ENCODE results near the gene DIP2B.

The DIP2B gene, protein sequence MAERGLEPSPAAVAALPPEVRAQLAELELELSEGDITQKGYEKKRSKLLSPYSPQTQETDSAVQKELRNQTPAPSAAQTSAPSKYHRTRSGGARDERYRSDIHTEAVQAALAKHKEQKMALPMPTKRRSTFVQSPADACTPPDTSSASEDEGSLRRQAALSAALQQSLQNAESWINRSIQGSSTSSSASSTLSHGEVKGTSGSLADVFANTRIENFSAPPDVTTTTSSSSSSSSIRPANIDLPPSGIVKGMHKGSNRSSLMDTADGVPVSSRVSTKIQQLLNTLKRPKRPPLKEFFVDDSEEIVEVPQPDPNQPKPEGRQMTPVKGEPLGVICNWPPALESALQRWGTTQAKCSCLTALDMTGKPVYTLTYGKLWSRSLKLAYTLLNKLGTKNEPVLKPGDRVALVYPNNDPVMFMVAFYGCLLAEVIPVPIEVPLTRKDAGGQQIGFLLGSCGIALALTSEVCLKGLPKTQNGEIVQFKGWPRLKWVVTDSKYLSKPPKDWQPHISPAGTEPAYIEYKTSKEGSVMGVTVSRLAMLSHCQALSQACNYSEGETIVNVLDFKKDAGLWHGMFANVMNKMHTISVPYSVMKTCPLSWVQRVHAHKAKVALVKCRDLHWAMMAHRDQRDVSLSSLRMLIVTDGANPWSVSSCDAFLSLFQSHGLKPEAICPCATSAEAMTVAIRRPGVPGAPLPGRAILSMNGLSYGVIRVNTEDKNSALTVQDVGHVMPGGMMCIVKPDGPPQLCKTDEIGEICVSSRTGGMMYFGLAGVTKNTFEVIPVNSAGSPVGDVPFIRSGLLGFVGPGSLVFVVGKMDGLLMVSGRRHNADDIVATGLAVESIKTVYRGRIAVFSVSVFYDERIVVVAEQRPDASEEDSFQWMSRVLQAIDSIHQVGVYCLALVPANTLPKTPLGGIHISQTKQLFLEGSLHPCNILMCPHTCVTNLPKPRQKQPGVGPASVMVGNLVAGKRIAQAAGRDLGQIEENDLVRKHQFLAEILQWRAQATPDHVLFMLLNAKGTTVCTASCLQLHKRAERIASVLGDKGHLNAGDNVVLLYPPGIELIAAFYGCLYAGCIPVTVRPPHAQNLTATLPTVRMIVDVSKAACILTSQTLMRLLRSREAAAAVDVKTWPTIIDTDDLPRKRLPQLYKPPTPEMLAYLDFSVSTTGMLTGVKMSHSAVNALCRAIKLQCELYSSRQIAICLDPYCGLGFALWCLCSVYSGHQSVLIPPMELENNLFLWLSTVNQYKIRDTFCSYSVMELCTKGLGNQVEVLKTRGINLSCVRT (N-terminal part only)

DNA sequence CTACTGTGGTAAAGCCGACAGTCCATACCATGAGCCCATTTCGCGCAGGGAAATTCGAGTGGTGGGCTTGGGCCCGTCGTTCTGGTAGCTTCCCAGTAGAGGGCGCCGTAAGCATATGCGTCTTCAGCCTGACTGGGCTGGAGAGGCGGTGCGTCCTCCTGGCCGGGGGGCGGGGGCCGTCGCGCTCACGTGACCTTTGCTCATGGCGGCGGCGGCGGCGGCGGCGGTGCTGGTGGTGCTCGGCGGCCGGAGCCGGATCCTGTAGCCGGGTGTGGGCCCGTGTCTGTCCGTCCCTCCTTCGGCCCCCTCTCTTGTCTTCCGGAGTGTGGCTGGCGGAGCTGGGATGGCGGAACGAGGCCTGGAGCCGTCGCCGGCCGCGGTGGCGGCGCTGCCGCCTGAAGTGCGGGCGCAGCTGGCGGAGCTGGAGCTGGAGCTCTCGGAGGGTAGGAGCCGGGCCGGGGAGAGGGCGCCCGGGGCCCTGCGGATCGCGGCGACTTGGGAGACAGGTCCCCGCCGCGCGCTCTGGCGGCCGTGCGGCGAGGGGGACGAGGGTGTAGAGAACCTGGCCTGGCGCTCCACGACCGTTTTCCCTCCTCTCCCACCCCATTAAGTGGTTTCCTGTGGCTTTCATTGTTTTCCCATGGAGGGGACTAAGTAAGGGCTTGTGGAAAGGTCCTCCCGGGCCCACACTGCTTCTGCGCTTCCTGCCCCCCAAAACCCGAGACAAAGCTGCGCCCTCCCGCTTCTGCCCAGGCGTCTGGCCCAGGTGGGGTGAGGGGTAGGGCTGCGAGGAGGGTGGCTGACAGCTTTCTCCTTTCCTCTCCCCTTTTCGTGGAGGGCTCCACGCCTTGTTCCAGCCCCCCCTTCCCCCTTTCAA is at the start of gene DIP2B:
DIP2B (plus strand) TSS at position 188 of the 877 bp plus-strand sequence; CDS start at position 344, 156 bp downstream.
- ChIA-PET POLR2A (interaction anchor here (1.0 kb wide), 1 partner anchor 259 kb away, joined by 3 read pairs; the partner anchor contains the start of gene ATF1), CTCF (interaction anchor here (0.5 to 1.6 kb wide), 8 partner anchors 13 to 435 kb away, joined by 3 to 10 read pairs (median 3); no protein-coding TSS in a partner anchor)
- peak; percentile 91 for DNase-seq (ENCODE audit: extremely low spot score)
- TF ChIP-seq FOXM1 (IDR thresholded peaks at IDR 0.05; ENCODE audit: borderline replicate concordance) = no peak; the same call in 1 of the 2 replicates
- no peak for TF ChIP-seq ZNF384 (IDR thresholded peaks at IDR 0.05)
- no peak; the same call in 1 of the 2 replicates for TF ChIP-seq LEF1 (IDR thresholded peaks at IDR 0.05; ENCODE audit: borderline replicate concordance)
- TF ChIP-seq HDGF (IDR thresholded peaks at IDR 0.05; ENCODE audit: borderline replicate concordance) = no peak
- no peak for TF ChIP-seq ARNT (IDR thresholded peaks at IDR 0.05)
- no peak for TF ChIP-seq CTBP1 (IDR thresholded peaks at IDR 0.05; ENCODE audit: borderline replicate concordance)

DNA sequence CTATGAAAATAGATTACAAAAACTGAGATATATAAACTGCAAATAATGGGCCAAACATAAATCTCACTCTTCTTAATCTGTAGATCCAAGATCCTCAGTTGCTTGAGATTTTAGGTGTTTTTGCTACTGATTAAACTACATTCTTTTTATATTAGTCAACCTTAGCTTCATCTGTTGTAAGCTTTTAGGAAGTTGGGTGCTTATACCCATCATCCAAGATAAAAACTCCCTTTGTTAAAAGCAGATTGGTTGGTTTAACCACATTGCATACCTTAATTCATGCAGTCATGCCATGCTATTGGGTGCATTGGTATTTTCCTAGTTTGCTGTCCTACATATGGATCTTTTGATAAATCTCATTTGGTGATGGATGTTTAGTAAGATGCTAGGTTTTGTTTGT is 46.2 kb upstream of the DIP2B start:
- DNase-seq (ENCODE audit: extremely low spot score) = no peak
- ChIA-PET CTCF (no interaction called here), POLR2A (no interaction called here)
- TF ChIP-seq BHLHE40 (IDR thresholded peaks at IDR 0.05; ENCODE audit: borderline replicate concordance) (no peak), LEF1 (IDR thresholded peaks at IDR 0.05; ENCODE audit: borderline replicate concordance) (no peak)

DNA sequence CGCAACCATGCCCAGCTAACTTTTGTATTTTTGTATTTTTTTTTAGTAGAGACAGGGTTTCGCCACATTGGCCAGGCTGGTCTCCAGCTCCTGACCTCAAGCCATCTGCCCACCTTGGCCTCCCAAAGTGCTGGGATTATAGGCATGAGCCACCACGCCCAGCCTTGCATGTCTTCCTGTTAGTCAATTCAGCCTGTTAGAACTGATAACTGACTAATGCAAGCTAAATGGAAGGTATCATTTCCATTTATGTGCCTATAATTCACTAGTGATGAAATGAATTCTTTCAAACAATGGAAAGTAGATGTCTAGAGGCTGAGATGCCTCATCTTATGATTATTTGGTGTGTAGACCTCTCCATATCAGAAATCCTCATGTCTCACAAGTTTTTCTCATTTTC is 37.3 kb upstream of the DIP2B start:
- TF ChIP-seq CTBP1 (IDR thresholded peaks at IDR 0.05; ENCODE audit: borderline replicate concordance) (no peak), ELF4 (IDR thresholded peaks at IDR 0.05) (no peak), L3MBTL2 (conservative IDR thresholded peaks at IDR 0.05) (no peak), ZNF384 (IDR thresholded peaks at IDR 0.05) (no peak), FOXM1 (IDR thresholded peaks at IDR 0.05; ENCODE audit: borderline replicate concordance) (no peak), ARNT (IDR thresholded peaks at IDR 0.05) (no peak), NFRKB (IDR thresholded peaks at IDR 0.05) (no peak), BHLHE40 (IDR thresholded peaks at IDR 0.05; ENCODE audit: borderline replicate concordance) (no peak), SUZ12 (IDR thresholded peaks at IDR 0.05) (no peak), HDGF (IDR thresholded peaks at IDR 0.05; ENCODE audit: borderline replicate concordance) (no peak), FOXA1 (IDR thresholded peaks at IDR 0.05) (no peak), SP1 (IDR thresholded peaks at IDR 0.05) (no peak), FOXK2 (IDR thresholded peaks at IDR 0.05) (no peak), LEF1 (IDR thresholded peaks at IDR 0.05; ENCODE audit: borderline replicate concordance) (no peak), TARDBP (IDR thresholded peaks at IDR 0.05) (no peak)
- TF ChIP-seq, protein P1, sequence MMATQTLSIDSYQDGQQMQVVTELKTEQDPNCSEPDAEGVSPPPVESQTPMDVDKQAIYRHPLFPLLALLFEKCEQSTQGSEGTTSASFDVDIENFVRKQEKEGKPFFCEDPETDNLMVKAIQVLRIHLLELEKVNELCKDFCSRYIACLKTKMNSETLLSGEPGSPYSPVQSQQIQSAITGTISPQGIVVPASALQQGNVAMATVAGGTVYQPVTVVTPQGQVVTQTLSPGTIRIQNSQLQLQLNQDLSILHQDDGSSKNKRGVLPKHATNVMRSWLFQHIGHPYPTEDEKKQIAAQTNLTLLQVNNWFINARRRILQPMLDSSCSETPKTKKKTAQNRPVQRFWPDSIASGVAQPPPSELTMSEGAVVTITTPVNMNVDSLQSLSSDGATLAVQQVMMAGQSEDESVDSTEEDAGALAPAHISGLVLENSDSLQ (IDR thresholded peaks at IDR 0.05) = no peak
- CTCF ChIA-PET = no interaction called here
- POLR2A ChIA-PET = no interaction called here
- DNase-seq (ENCODE audit: extremely low spot score) = no peak

DNA sequence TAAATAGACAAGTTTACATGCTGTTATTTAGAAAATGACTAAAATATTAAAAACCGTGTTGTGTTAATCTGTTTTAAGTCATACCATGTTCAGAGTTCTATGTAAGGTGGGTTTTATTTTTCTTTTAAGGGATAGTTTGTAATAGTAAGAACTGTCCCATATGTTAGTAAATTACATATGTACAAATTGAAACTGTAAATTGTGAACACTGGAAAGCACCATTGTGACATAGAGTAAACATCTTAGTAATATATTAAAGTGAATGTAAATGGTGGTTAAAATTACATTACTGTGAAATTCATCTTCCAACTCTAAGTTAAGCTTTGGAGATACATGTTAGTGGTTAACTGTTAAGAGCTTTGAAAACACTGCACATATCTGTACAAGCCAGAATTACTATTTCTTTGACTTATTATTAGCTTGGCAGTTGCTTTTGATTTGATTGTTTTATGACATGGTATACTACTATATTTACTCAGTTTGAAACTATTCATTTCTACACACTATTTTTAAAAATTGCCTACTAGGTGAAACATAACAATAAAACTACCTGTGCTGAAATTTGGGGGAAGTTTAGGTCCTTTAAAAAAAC is 27.4 kb upstream of the DIP2B start:
- ChIA-PET POLR2A (no interaction called here), CTCF (no interaction called here)
- no peak for DNase-seq (ENCODE audit: extremely low spot score)
- TF ChIP-seq TARDBP (IDR thresholded peaks at IDR 0.05) (no peak), ZNF384 (IDR thresholded peaks at IDR 0.05) (no peak), BHLHE40 (IDR thresholded peaks at IDR 0.05; ENCODE audit: borderline replicate concordance) (no peak), HDGF (IDR thresholded peaks at IDR 0.05; ENCODE audit: borderline replicate concordance) (no peak), FOXA1 (IDR thresholded peaks at IDR 0.05) (no peak), LEF1 (IDR thresholded peaks at IDR 0.05; ENCODE audit: borderline replicate concordance) (no peak), ELF4 (IDR thresholded peaks at IDR 0.05) (no peak), L3MBTL2 (conservative IDR thresholded peaks at IDR 0.05) (no peak)

DNA sequence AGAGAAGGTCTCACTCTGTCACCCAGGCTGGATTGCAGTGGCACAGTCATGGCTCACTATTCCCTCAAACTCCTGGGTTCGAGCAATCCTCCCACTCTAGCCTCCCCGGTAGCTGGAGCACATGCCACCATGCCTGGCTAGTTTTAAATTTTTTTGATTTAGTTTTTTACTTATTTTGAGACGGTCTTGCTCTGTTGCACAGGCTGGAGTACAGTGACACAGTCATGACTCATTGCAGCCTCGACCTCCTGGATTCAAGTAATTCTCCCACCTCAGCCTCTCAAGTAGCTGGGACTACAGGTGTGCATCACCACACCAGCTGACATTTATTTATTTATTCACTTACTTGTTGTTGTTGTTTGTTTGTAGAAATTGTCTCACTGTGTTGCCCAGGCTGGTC is 22.2 kb upstream of the DIP2B start:
- TF ChIP-seq FOXM1 (IDR thresholded peaks at IDR 0.05; ENCODE audit: borderline replicate concordance) = no peak
- TF ChIP-seq SP1 (IDR thresholded peaks at IDR 0.05) = no peak
- no peak for TF ChIP-seq CTBP1 (IDR thresholded peaks at IDR 0.05; ENCODE audit: borderline replicate concordance)
- TF ChIP-seq FOXK2 (IDR thresholded peaks at IDR 0.05) = no peak
- TF ChIP-seq NFRKB (IDR thresholded peaks at IDR 0.05) = no peak
- no peak for TF ChIP-seq FOXA1 (IDR thresholded peaks at IDR 0.05)
- no peak for TF ChIP-seq SUZ12 (IDR thresholded peaks at IDR 0.05)
- TF ChIP-seq, protein P1 (IDR thresholded peaks at IDR 0.05) = no peak
- no peak for TF ChIP-seq L3MBTL2 (conservative IDR thresholded peaks at IDR 0.05)
- TF ChIP-seq ELF4 (IDR thresholded peaks at IDR 0.05) = no peak
- TF ChIP-seq HDGF (IDR thresholded peaks at IDR 0.05; ENCODE audit: borderline replicate concordance) = no peak
- no peak for TF ChIP-seq TARDBP (IDR thresholded peaks at IDR 0.05)
- no peak for TF ChIP-seq ARNT (IDR thresholded peaks at IDR 0.05)
- no peak for TF ChIP-seq ZNF384 (IDR thresholded peaks at IDR 0.05)
- TF ChIP-seq BHLHE40 (IDR thresholded peaks at IDR 0.05; ENCODE audit: borderline replicate concordance) = no peak
- TF ChIP-seq LEF1 (IDR thresholded peaks at IDR 0.05; ENCODE audit: borderline replicate concordance) = no peak
- POLR2A ChIA-PET = no interaction called here
- CTCF ChIA-PET = no interaction called here
- no peak for DNase-seq (ENCODE audit: extremely low spot score)

Data from HEK293T (cell line).